Right lobe of liver (tissue), 4 donors: ENCODE data around the gene XBP1.

ENCODE experiments used
- CTCF ChIP-seq, 4 donors: fragments of 200-600 bp in 3 of 4; fragments of 450-650 bp in 1 of 4; IDR thresholded peaks; one replicate each; pipeline versions ENCODE4 v1.5.1 to v1.8.0; 2016 to 2022; ENCODE audit warnings: antibody characterized with exemption in 4 of 4, mild to moderate bottlenecking in 2 of 4
- POLR2A ChIP-seq: fragments of 450-650 bp; IDR thresholded peaks from one replicate; pipeline ENCODE4 v1.6.1; 2017; ENCODE audit warnings: antibody characterized with exemption, mild to moderate bottlenecking
- donor health status: DM: no; HTN: no; CAD: no.
- donor health status: DM: no; HTN: no; CAD: no.
- donor health status: DM: no; HTN: yes; CAD: no.

- no peak for TF ChIP-seq CTCF (IDR thresholded peaks at IDR 0.05)
- TF ChIP-seq POLR2A = no peak
These were observed 20.5 kb downstream of the XBP1 start for GRCh38 chr22:28779833-28780232.
